GM23248 (cell line): ENCODE measurements around the gene PICALM. TPM values are rescaled to one million over a fixed set of nuclear protein-coding genes. Genes with fewer than 3 reads are reported as not detected.
A peak's percentile ranks its signal among the peaks of the same experiment; 100 is the strongest.

Experiments
- DNase-seq: peaks from one replicate; pipeline ENCODE4 v3.0.0-alpha.2; 2015
- H2AFZ ChIP-seq: fragments of 200-600 bp; sonication (generic); 2 replicates; pipeline ENCODE4 v1.6.1; 2016; ENCODE audit warnings: antibody characterized with exemption
- H3F3A ChIP-seq: fragments of 200-600 bp; sonication (generic); 2 replicates; pipeline ENCODE4 v1.6.1; 2016; ENCODE audit warnings: mild to moderate bottlenecking, antibody characterized with exemption, mixed run types; ENCODE audit not compliant: insufficient read depth
- H3K27ac ChIP-seq: fragments of 200-600 bp; sonication (generic); 2 replicates; pipeline ENCODE4 v1.5.1; 2016; ENCODE audit warnings: mild to moderate bottlenecking
- H3K27me3 ChIP-seq: fragments of 200-600 bp; sonication (generic); replicated peaks from 2 replicates; pipeline ENCODE4 v1.6.1; 2016; ENCODE audit warnings: mild to moderate bottlenecking; ENCODE audit not compliant: insufficient read depth
- H3K36me3 ChIP-seq: fragments of 200-600 bp; sonication (generic); 2 replicates; pipeline ENCODE4 v1.6.1; 2016; ENCODE audit warnings: low read depth, mild to moderate bottlenecking
- H3K4me1 ChIP-seq: fragments of 200-600 bp; sonication (generic); 2 replicates; pipeline ENCODE4 v1.6.1; 2016; ENCODE audit warnings: mild to moderate bottlenecking; ENCODE audit not compliant: insufficient read depth
- H3K4me2 ChIP-seq: fragments of 200-600 bp; sonication (generic); one replicate; pipeline ENCODE4 v1.6.1; 2016; ENCODE audit warnings: mild to moderate bottlenecking; ENCODE audit not compliant: unreplicated experiment
- H3K4me3 ChIP-seq: fragments of 200-600 bp; sonication (generic); 2 replicates; pipeline ENCODE4 v1.5.1; 2016; ENCODE audit warnings: mild to moderate bottlenecking
- H3K79me2 ChIP-seq: fragments of 200-600 bp; sonication (generic); 2 replicates; pipeline ENCODE4 v1.6.1; 2016; ENCODE audit warnings: mild to moderate bottlenecking; ENCODE audit not compliant: insufficient read depth
- H3K9ac ChIP-seq: fragments of 200-600 bp; sonication (generic); 2 replicates; pipeline ENCODE4 v1.6.1; 2016; ENCODE audit warnings: mild to moderate bottlenecking
- H3K9me2 ChIP-seq: fragments of 200-600 bp; sonication (generic); 2 replicates; pipeline ENCODE4 v1.6.1; 2016; ENCODE audit warnings: mixed run types, mild to moderate bottlenecking, moderate library complexity; ENCODE audit not compliant: insufficient read depth
- H3K9me3 ChIP-seq: fragments of 200-600 bp; sonication (generic); one replicate; pipeline ENCODE4 v1.6.1; 2017; ENCODE audit warnings: low read depth
- H4K20me1 ChIP-seq: fragments of 200-600 bp; sonication (generic); 2 replicates; pipeline ENCODE4 v1.6.0; 2016; ENCODE audit not compliant: insufficient read depth
- EZH2 ChIP-seq: fragments of 200-600 bp; sonication (generic); IDR thresholded peaks from 2 replicates; pipeline ENCODE4 v1.6.1; 2018; ENCODE audit warnings: antibody characterized with exemption, mild to moderate bottlenecking; ENCODE audit not compliant: insufficient read depth, poor library complexity, severe bottlenecking
- EZH2phosphoT487 ChIP-seq: fragments of 200-600 bp; sonication (generic); IDR thresholded peaks from 2 replicates; pipeline ENCODE4 v1.6.1; 2018; ENCODE audit warnings: antibody characterized with exemption, moderate library complexity, mild to moderate bottlenecking, low read depth; ENCODE audit not compliant: insufficient read depth
- WGBS, 2 experiments: methylation state at CpG; one replicate each; pipeline ENCODE4 v1.1.6; 2015 to 2017; ENCODE audit warnings: low lambda C conversion rate in 2 of 2, low coverage in 1 of 2; ENCODE audit errors: missing lambda C conversion rate in 2 of 2; 5-methylcytosine and 5-hydroxymethylcytosine counted together
- in situ Hi-C: fragments of 300-500 bp; cut with MboI; formaldehyde crosslinking; loops from 2 replicates; pipeline ENCODE4 v1.15.0; 2020
- polyA plus RNA-seq: library from polyadenylated mRNA; unstranded; fragments of >200 nt; fragmentation: Nextera tagmentation; extraction: Ambion mirVana; gene quantifications from 2 replicates; pipeline ENCODE4 v1.2.1, GENCODE V29; 2016
- total RNA-seq: library from RNA; depleted of rRNA; stranded (reverse); fragments of >200 nt; shearing (Covaris generic); gene quantifications from 2 replicates; pipeline ENCODE4 v1.2.3, GENCODE V29; 2014

Gene PICALM
- total and polyA plus RNA-seq, 2 experiments from 2014 or later, result 73.2 to 310 TPM

GRCh38 chr11:86087256-86087655, 18.4 kb upstream of the PICALM start:
- in situ Hi-C loops, result no loop called here

GRCh38 chr11:86081455-86081854, 12.6 kb upstream of the PICALM start:
- 80 to 89% methylated on average over 3 of the region's 3 CpGs for WGBS, 2 experiments
- Histone ChIP-seq H3K79me2 (no peaks in the 10 kb centered on the region), H3K4me2 (no peak overlapping the region), H3F3A (no peaks in the 10 kb centered on the region; the same call in 1 of the 2 replicates), H3K36me3 (no peaks in the 10 kb centered on the region), H3K27ac (no peak overlapping the region), H2AFZ (no peak overlapping the region), H3K4me1 (no peaks in the 10 kb centered on the region), H3K9ac (no peak overlapping the region), H3K9me2 (no peaks in the 10 kb centered on the region), H3K27me3 (no peaks in the 10 kb centered on the region), H4K20me1 (no peaks in the 10 kb centered on the region), H3K9me3 (no peaks in the 10 kb centered on the region), H3K4me3 (no peak overlapping the region)
- TF ChIP-seq EZH2 (no peak), EZH2phosphoT487 (no peak)
- DNase-seq, result no peak
- in situ Hi-C loops, result no loop called here

More at GRCh38 chr11:86087256-86087655, 18.4 kb upstream of the PICALM start:
- Histone ChIP-seq H3K4me3 (no peak overlapping the region), H3K27me3 (no peaks in the 10 kb centered on the region), H3K36me3 (no peaks in the 10 kb centered on the region), H3K9me2 (no peaks in the 10 kb centered on the region), H2AFZ (no peak overlapping the region), H3K27ac (no peak overlapping the region), H3K4me1 (peaks cover 32% of the 10 kb centered on the region), H3K79me2 (no peaks in the 10 kb centered on the region), H3F3A (peaks cover 16% of the 10 kb centered on the region), H3K9me3 (no peaks in the 10 kb centered on the region), H4K20me1 (no peaks in the 10 kb centered on the region), H3K4me2 (no peak overlapping the region), H3K9ac (no peak overlapping the region)
- TF ChIP-seq EZH2phosphoT487 (no peak), EZH2 (no peak)
- 49 to 75% methylated on average over 2 of the region's 2 CpGs for WGBS, 2 experiments
- no peak for DNase-seq

GRCh38 chr11:86079421-86079820, 10.5 kb upstream of the PICALM start:
- Histone ChIP-seq H4K20me1 (no peaks in the 10 kb centered on the region), H3K9ac (no peak overlapping the region), H2AFZ (no peak overlapping the region), H3K4me3 (no peak overlapping the region), H3K9me3 (no peaks in the 10 kb centered on the region), H3K27ac (no peak overlapping the region), H3K4me2 (no peak overlapping the region), H3K36me3 (no peaks in the 10 kb centered on the region), H3K4me1 (no peaks in the 10 kb centered on the region), H3K9me2 (no peaks in the 10 kb centered on the region), H3F3A (no peaks in the 10 kb centered on the region; the same call in 1 of the 2 replicates), H3K27me3 (no peaks in the 10 kb centered on the region), H3K79me2 (no peaks in the 10 kb centered on the region)
- WGBS, 2 experiments, result 93 to 95% methylated on average over 3 of the region's 3 CpGs
- DNase-seq, result no peak
- TF ChIP-seq EZH2, result no peak
- TF ChIP-seq EZH2phosphoT487, result no peak
- in situ Hi-C loops, result no loop called here

GRCh38 chr11:86073948-86074347, 5.1 kb upstream of the PICALM start:
- H3K27me3 ChIP-seq, result no peaks in the 10 kb centered on the region
- DNase-seq, result no peak
- H3K4me3 ChIP-seq, result no peak overlapping the region
- peaks cover 34% of the 10 kb centered on the region for H3K4me1 ChIP-seq
- no peaks in the 10 kb centered on the region for H4K20me1 ChIP-seq
- H2AFZ ChIP-seq, result no peak overlapping the region
- H3K9me3 ChIP-seq, result no peaks in the 10 kb centered on the region
- H3K79me2 ChIP-seq, result peaks cover 6% of the 10 kb centered on the region; the same call in 1 of the 2 replicates
- no peaks in the 10 kb centered on the region for H3K9me2 ChIP-seq
- no peaks in the 10 kb centered on the region for H3K36me3 ChIP-seq
- no peak overlapping the region for H3K27ac ChIP-seq
- no peak overlapping the region for H3K4me2 ChIP-seq
- TF ChIP-seq EZH2phosphoT487 (no peak), EZH2 (no peak)
- in situ Hi-C loops, result no loop called here
- 85 to 90% methylated on average over 2 of the region's 2 CpGs for WGBS, 2 experiments
- H3F3A ChIP-seq, result peaks cover 22% of the 10 kb centered on the region
- H3K9ac ChIP-seq, result no peak overlapping the region

GRCh38 chr11:86072211-86072610, 3.3 kb upstream of the PICALM start:
- in situ Hi-C loops, result no loop called here
- H3F3A ChIP-seq, result peaks cover 30% of the 10 kb centered on the region
- no peak overlapping the region for H3K9ac ChIP-seq
- H4K20me1 ChIP-seq, result no peaks in the 10 kb centered on the region
- H2AFZ ChIP-seq, result no peak overlapping the region; the same call in 1 of the 2 replicates
- H3K27ac ChIP-seq, result peak overlapping the region; percentile 30
- H3K9me3 ChIP-seq, result no peaks in the 10 kb centered on the region
- DNase-seq, result peak; percentile 22
- no peaks in the 10 kb centered on the region for H3K27me3 ChIP-seq
- H3K79me2 ChIP-seq, result peaks cover 24% of the 10 kb centered on the region
- TF ChIP-seq EZH2phosphoT487 (no peak), EZH2 (no peak)
- peaks cover 34% of the 10 kb centered on the region for H3K4me1 ChIP-seq
- no peaks in the 10 kb centered on the region; the same call in 1 of the 2 replicates for H3K36me3 ChIP-seq
- no peak overlapping the region for H3K4me3 ChIP-seq
- no peaks in the 10 kb centered on the region for H3K9me2 ChIP-seq
- WGBS, 2 experiments, result 79 to 83% methylated on average over 5 of the region's 5 CpGs
- H3K4me2 ChIP-seq, result no peak overlapping the region
